Activated CD4-positive, CD25-positive, alpha-beta regulatory T cell treated with anti-CD3 and anti-CD28 coated beads, Interleukin-2, amount 50 U/mL, for 24 hours (primary cell): ENCODE measurements around the gene SPP1.
"Not testable (repeated sequence)": the region's sequence is repeated elsewhere in the genome, so short reads cannot be mapped to it uniquely, and the experiment has no call there.

Experiments used
- ATAC-seq, 2 donors: fragments of 150-1000 bp; cut with Tn5 transposase; one replicate each; pipeline ENCODE4 v1.10.0; 2021; ENCODE audit warnings: mild to moderate bottlenecking in 1 of 2, moderate library complexity in 1 of 2

SPP1 gene

GRCh38 chr4:87995435-87995834 is 19.9 kb downstream of the SPP1 start:
- ATAC-seq, result no peak

GRCh38 chr4:87999191-87999691 is 23.7 kb downstream of the SPP1 start:
- not testable (repeated sequence) for ATAC-seq

GRCh38 chr4:88001871-88002270 is 26.4 kb downstream of the SPP1 start:
- ATAC-seq, result no peak

DNA sequence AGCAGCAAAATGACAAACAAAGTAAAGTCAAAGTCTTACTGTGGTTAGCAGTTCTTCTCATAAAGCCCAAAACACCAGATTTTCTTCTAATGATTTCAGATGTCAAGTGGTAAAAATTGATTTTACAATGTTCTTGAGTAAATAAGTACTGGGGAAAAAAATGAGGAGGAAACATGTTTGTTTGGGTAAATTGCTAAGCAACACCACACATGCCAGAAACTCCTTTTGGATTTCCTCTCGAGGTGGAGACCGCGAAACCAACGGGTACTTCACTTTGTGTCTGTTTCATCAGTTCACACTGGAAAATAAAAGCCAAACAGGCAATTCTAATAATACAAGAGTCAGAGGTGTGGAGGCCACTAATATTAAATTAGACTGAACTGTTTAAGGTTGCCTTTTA is 27.3 kb downstream of the SPP1 start:
- ATAC-seq, result no peak

DNA sequence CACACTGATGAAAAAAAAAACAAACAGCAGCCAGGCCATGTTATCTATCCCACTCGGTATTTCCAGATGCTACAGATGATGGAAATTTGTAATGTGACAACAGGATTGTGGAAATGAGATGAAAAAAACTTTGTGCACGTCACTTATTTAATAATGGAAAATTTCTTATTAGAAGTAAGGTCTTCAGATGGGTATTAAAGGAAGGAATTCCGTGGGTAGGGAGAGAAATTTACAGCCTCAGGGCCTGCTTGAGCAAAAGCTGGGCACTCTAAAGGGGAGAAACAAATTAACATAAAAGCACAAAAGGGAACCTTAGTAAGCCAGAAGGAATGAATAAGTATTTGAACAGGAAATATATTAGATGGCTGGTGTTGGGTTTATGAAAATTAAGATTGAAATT is 27.7 kb downstream of the SPP1 start:
- ATAC-seq, result no peak

DNA sequence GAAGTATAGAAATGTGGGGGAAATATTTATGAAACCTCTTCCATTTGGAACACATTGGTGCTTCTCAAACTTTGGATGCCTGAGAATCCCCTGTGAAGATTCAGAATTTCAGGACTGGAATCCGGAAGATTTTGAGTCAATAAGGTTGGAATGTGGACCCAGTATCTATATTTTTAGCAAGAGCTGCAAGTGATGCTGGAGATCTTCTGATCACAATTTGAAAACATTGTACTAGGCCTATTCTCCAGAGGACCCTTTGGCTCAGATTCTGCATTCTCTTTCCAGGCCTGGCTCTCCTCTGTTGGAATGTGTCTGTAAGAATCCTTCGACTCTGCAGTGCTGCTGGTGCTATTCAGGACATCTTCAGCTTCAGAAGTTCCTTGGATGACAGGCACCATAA is 29.6 kb downstream of the SPP1 start:
- no peak for ATAC-seq

GRCh38 chr4:88005946-88006345 is 30.4 kb downstream of the SPP1 start:
- ATAC-seq, result no peak

DNA sequence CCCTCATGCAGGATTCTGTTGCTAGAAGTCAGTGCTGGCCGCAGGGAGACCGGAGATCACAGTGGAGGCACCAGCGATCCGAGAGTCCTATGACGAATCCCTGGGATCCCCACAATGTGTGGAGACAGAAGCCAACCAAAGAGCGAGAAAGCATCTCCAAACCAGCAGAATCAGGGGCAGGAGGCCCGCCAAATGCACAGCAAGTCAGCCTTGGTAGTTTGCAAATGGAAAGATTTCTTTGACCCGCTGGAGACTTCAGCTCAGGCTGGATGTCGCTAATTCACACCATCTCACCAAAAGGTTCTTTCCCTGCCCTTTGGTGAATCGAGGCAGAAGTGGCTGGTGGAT is 31.4 kb downstream of the SPP1 start:
- no peak for ATAC-seq

- peak; percentile 90 to 92 for ATAC-seq
Measured at GRCh38 chr4:88007304-88008121, 32.0 kb downstream of the SPP1 start, which contains the start of gene PKD2. PKD2 (plus strand) TSS chr4:88007635; CDS start chr4:88007734, 99 bp downstream.

DNA sequence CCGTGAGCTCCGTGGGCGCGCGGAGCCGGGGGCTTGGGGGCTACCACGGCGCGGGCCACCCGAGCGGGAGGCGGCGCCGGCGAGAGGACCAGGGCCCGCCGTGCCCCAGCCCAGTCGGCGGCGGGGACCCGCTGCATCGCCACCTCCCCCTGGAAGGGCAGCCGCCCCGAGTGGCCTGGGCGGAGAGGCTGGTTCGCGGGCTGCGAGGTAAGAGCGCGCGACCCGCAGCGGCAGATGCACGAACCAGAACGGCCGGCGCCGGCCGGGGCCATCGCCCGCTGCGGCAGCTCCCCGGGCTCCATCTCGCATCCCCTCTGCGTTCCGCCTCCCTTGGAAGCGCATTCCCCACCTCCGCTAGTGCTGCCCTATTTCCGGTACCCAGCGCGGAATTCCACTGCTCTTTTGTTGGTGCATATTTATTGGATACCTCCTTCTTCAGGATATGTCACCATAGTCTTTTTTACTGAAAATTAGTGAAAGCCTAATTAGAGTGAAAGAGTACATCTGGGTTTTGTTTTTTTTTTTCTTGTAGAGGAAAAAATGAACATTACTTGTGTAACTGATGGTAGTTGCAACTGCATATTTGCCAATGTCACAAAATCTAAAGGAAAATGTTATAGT is 32.7 kb downstream of the SPP1 start:
- ATAC-seq, result peak; percentile 9 to 11

DNA sequence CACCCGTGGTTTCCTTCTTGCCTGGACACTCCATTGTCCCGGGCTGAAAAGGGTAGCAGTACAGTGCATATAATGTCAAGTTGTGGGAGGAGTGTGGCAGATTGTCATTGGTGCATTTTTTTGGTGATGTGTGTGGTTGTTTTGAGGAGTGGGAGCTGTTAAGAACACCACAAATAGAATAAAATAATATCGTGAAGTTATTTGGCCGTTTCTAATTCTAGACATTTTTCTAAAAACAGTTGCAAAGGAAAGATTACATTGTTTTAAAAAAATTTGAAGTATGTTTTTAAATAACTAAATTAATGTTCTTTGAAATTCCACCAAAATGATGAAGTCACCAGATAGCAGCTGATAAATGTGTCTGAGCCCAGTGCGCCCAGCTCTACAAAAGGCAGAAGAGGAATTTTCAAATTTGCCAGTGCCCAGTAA is 33.2 kb downstream of the SPP1 start:
- no peak for ATAC-seq

GRCh38 chr4:88009871-88010270 is 34.4 kb downstream of the SPP1 start:
- ATAC-seq, result no peak

- ATAC-seq, result no peak
Measured at GRCh38 chr4:88010966-88011365, 35.5 kb downstream of the SPP1 start.

DNA sequence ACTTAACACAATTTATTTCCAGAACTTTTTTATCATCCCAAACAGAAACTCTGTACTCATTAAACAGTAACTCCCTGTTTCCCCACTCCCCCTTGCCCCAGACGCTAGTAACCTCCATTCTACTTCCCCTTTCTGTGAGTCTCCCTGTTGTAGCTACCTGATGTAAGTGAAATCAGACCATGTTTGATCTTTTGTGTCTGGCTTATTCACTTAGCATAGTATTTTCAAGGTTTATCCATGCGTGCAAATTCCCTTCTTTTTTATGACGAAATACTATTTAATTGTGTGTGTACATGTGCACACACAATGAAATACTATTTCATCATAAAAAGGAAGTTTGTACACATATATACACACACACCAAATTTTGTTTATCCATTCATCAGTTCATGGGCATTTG is 37.1 kb downstream of the SPP1 start:
- no peak for ATAC-seq

GRCh38 chr4:88014386-88014905 is 38.9 kb downstream of the SPP1 start:
- ATAC-seq, result no peak

- no peak for ATAC-seq
Measured at GRCh38 chr4:88015659-88016295, 40.3 kb downstream of the SPP1 start.

DNA sequence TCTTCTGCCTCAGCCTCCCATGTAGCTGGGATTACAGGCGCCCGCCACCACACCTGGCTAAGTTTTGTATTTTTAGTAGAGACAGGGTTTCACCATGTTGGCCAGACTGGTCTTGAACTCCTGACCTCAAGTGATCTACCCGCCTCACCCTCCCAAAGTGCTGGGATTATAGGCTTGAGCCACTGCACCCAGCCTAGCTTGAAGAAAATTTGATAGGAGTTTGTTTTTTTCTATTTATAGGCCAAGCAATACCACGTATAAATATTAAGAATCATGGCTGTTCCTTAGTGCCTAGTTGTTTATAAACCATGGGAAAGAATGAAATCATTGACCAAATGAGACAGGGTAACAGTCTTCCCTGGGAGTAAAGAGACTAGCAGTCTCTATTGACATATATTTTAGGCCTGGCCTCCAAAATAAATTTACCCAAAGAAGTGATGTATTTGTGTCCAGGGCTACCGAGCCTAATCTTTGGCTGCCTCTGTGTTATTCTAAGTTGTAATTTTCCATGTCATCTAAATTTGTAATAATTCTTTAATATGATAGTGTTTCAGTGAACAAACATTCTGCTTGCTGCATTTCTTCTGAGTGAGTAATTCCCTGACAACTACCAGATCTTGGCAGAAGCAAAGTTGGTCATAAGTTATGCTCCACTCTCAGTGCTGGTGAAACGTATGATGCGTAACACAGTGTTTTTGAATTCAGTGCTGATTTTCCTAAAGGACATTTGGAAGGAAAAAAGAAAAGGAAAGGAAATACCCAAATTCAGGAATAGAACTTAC is 42.2 kb downstream of the SPP1 start:
- no peak for ATAC-seq

GRCh38 chr4:88018466-88018865 is 43.0 kb downstream of the SPP1 start:
- no peak for ATAC-seq

GRCh38 chr4:88021824-88022223 is 46.3 kb downstream of the SPP1 start:
- ATAC-seq, result no peak

DNA sequence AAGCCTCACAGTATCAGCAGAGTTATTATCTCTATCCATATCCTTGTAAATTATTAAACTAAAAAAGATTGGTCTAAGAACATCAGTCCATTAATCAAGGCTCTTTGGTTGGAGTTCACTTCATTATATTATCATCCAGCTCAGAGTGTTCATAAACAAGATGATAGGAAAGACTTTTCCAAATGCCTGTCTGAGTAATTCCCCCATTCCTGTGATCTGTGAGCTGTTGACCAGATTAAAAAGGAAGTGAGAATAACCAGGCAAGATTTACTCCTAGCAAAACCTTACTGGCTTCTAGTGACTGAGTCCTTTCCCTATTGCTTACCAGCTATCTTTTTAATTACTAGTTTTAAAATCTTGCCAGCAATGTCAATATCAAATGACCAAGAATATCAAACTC is 46.8 kb downstream of the SPP1 start:
- no peak for ATAC-seq

DNA sequence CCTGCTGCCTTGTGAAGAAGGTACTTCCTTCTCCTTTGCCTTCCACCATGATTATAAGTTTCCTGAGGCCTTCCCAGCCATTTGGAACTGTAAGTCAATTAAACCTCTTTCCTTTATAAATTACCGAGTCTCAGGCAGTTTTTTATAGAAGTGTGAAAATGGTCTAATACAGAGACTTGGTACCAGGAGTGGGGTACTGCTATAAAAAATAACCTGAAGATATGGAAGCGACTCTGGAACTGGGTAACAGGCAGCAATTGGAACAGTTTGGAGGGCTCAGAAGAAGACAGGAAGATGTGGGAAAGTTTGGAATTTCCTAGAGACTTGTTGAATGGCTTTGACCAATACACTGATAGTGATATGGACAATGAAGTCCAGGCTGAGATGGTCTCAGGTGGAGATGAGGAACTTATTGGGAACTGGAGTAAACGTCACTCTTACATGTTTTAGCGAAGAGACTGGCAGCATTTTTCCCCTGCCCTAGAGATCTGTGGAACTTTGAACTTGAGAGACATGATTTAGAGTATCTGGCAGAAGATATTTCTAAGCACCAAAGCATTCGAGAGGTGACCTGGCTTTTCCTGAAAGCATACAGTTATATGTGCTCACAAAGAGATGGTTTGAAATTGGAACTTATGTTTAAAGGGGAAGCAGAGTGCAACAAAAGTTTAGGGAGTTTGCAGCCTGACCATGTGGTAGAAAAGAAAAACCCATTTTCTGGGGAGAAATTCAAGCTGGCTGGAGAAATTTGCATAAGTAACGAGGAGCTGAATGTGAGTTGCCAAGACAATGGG is 50.6 kb downstream of the SPP1 start:
- ATAC-seq, result not testable (repeated sequence)
